K562 (cell line): ENCODE results near the gene TMEM88. TPM values are rescaled to one million over a fixed set of nuclear protein-coding genes. Genes with fewer than 3 reads are reported as not detected.

Experiments used
- ATAC-seq: fragments of 200-7000 bp; cut with Tn5 transposase; 3 replicates; pipeline ENCODE4 v1.9.1; 2020; ENCODE audit warnings: moderate library complexity
- BruUV-seq: library from RNA; stranded (reverse); fragments of 400-500 nt; replicated peaks from 2 replicates; lab custom pipeline; 2021; lab: Mats Ljungman, UMichigan
- CTCF ChIA-PET: fragments of 300-600 bp; formaldehyde crosslinking; extraction: SDS; loops from one replicate; lab custom pipeline; 2021; ENCODE audit warnings: low intra/inter-chr PET ratio; lab: Yijun Ruan, JAX
- POLR2A ChIA-PET: fragments of 300-600, 350-650 bp; sonication (Branson Sonifier 250); formaldehyde crosslinking; extraction: SDS; loops from one replicate; lab custom pipeline; 2021; ENCODE audit warnings: antibody characterized with exemption, inconsistent platforms; lab: Yijun Ruan, JAX
- DNase-seq, 4 experiments: peaks; one replicate each; pipeline versions ENCODE4 v3.0.0 to v3.0.0-alpha.2; 2011 to 2018; ENCODE audit warnings: low spot score in 3 of 4, mixed read lengths in 3 of 4; ENCODE audit errors: extremely low read depth in 1 of 4
- FAIRE-seq: peaks from 2 replicates; lab custom pipeline; 2011; peaks lifted over from hg19 to GRCh38; lab: Jason Lieb, UNC
- H2AFZ ChIP-seq: 2 replicates; pipeline ENCODE4 v1.6.0; 2011; ENCODE audit warnings: low read depth, low read length, control low read depth, inconsistent platforms
- H3K27ac ChIP-seq: fragments of 200-600 bp; 3 replicates; pipeline ENCODE4 v1.8.0; 2011; ENCODE audit warnings: low read depth, mild to moderate bottlenecking, control low read depth, inconsistent platforms, low read length, moderate library complexity, mixed read lengths; ENCODE audit errors: extremely low read depth
- H3K27me3 ChIP-seq, 2 experiments: fragments of 300-600 bp in 1 of 2; 2 replicates in 1 of 2; 3 replicates in 1 of 2; pipeline versions ENCODE4 v1.6.0 to v1.8.0; 2011; ENCODE audit warnings: inconsistent platforms in 2 of 2, low read length in 2 of 2, mild to moderate bottlenecking in 1 of 2, mixed read lengths in 1 of 2, moderate library complexity in 1 of 2; ENCODE audit not compliant: control insufficient read depth in 2 of 2, insufficient read depth in 2 of 2
- H3K36me3 ChIP-seq: fragments of 300-600 bp; 3 replicates; pipeline ENCODE4 v1.8.0; 2011; ENCODE audit warnings: mild to moderate bottlenecking, low read length, inconsistent platforms; ENCODE audit not compliant: control insufficient read depth, insufficient read depth
- H3K4me1 ChIP-seq, 2 experiments: fragments of 200-600 bp in 1 of 2; replicated peaks in 1 of 2; 2 replicates in 1 of 2; 3 replicates in 1 of 2; pipeline versions ENCODE4 v1.5.1 to v1.8.0; 2011; ENCODE audit warnings: inconsistent platforms in 2 of 2, low read length in 2 of 2, mild to moderate bottlenecking in 1 of 2, mixed read lengths in 1 of 2, moderate library complexity in 1 of 2; ENCODE audit not compliant: control insufficient read depth in 2 of 2, insufficient read depth in 2 of 2
- H3K4me2 ChIP-seq: 2 replicates; pipeline ENCODE4 v1.6.1; 2011; ENCODE audit warnings: low read length, control low read depth, inconsistent platforms, mixed read lengths; ENCODE audit not compliant: insufficient read depth
- H3K4me3 ChIP-seq: fragments of 200-600 bp; sonication (generic), shearing (Covaris generic); 2 replicates; pipeline ENCODE4 v1.5.1; 2016; ENCODE audit warnings: control low read depth, inconsistent platforms
- H3K79me2 ChIP-seq: fragments of 200-600 bp; 3 replicates; pipeline ENCODE4 v1.8.0; 2011; ENCODE audit warnings: low read length, inconsistent platforms; ENCODE audit not compliant: control insufficient read depth, insufficient read depth
- H3K9ac ChIP-seq, 2 experiments: 2 replicates each; pipeline versions ENCODE4 v1.6.0 to v1.6.1; 2011; ENCODE audit warnings: low read depth in 2 of 2, low read length in 2 of 2, control low read depth in 1 of 2, inconsistent platforms in 1 of 2, mild to moderate bottlenecking in 1 of 2, mixed read lengths in 1 of 2; ENCODE audit not compliant: insufficient read depth in 1 of 2
- H3K9me1 ChIP-seq: one replicate; pipeline ENCODE4 v1.6.0; 2011; ENCODE audit warnings: inconsistent platforms, mild to moderate bottlenecking, low read length, moderate library complexity; ENCODE audit not compliant: control insufficient read depth, insufficient read depth
- H3K9me3 ChIP-seq: replicated peaks from 2 replicates; pipeline ENCODE4 v1.5.1; 2011; ENCODE audit warnings: low read depth, low read length, inconsistent platforms; ENCODE audit not compliant: control insufficient read depth, insufficient read depth
- H4K20me1 ChIP-seq: replicated peaks from 2 replicates; pipeline ENCODE4 v1.6.1; 2011; ENCODE audit warnings: low read length, inconsistent platforms, mixed read lengths; ENCODE audit not compliant: control insufficient read depth, insufficient read depth
- DACH1 ChIP-seq: fragments of 450-650 bp; IDR thresholded peaks from 2 replicates; pipeline ENCODE4 v1.6.1; 2018; ENCODE audit not compliant: partially characterized antibody
- EHMT2 ChIP-seq: fragments of 450-650 bp; IDR thresholded peaks from 2 replicates; pipeline ENCODE4 v1.6.1; 2018; ENCODE audit warnings: antibody characterized with exemption
- FOXP1 ChIP-seq: sonication (generic); formaldehyde crosslinking; IDR thresholded peaks from 2 replicates; pipeline ENCODE4 v1.8.0; 2022; ENCODE audit warnings: mild to moderate bottlenecking, missing genetic modification reagents
- GTF2E2 ChIP-seq: fragments of 200-800 bp; sonication (Bioruptor generic); IDR thresholded peaks from 2 replicates; pipeline ENCODE4 v1.6.1; 2016; ENCODE audit warnings: missing genetic modification characterization, missing compliant biosample characterization
- MAFG ChIP-seq: fragments of 450-650 bp; conservative IDR thresholded peaks from 2 replicates; pipeline ENCODE4 v1.6.1; 2016; ENCODE audit warnings: missing genetic modification characterization, missing compliant biosample characterization
- NFRKB ChIP-seq: fragments of 450-650 bp; IDR thresholded peaks from 2 replicates; pipeline ENCODE4 v1.6.1; 2016; ENCODE audit warnings: low read depth
- PHF20 ChIP-seq: fragments of 450-650 bp; IDR thresholded peaks from 2 replicates; pipeline ENCODE4 v1.6.1; 2018; ENCODE audit not compliant: partially characterized antibody
- U2AF2 ChIP-seq: fragments of 200-400 bp; formaldehyde crosslinking; optimal IDR thresholded peaks from 2 replicates; pipeline ENCODE3; 2017; ENCODE audit warnings: low read depth, mild to moderate bottlenecking, low read length
- ZFP91 ChIP-seq: sonication (generic); formaldehyde crosslinking; IDR thresholded peaks from 2 replicates; pipeline ENCODE4 v1.8.0; 2022; ENCODE audit warnings: mild to moderate bottlenecking, missing genetic modification reagents
- ZKSCAN1 ChIP-seq: fragments of 150-350 bp; IDR thresholded peaks from 2 replicates; pipeline ENCODE4 v1.6.1; 2016; ENCODE audit warnings: low read depth, low read length
- ZNF511 ChIP-seq: sonication (generic); formaldehyde crosslinking; IDR thresholded peaks from 2 replicates; pipeline ENCODE4 v1.8.0; 2022; ENCODE audit warnings: mild to moderate bottlenecking, missing genetic modification reagents
- ZNF695 ChIP-seq: fragments of 450-650 bp; formaldehyde crosslinking; IDR thresholded peaks from 2 replicates; pipeline ENCODE4 v1.4.0; 2020; ENCODE audit warnings: mild to moderate bottlenecking, moderate library complexity
- WGBS: fragments of 100-300 bp; shearing (Covaris generic); methylation state at CpG from one replicate; pipeline ENCODE4 v1.1.6; 2016; ENCODE audit warnings: low coverage, mixed read lengths; ENCODE audit not compliant: insufficient coverage; ENCODE audit errors: missing lambda C conversion rate; 5-methylcytosine and 5-hydroxymethylcytosine counted together
- in situ Hi-C: fragments of 300-500 bp; cut with MboI; formaldehyde crosslinking; loops from 4 replicates; pipeline ENCODE4 v1.15.0; 2018; ENCODE audit warnings: inconsistent platforms, mixed read lengths
- intact Hi-C: fragments of 100-400 bp; cut with micrococcal nuclease; formaldehyde crosslinking; loops from 2 replicates; pipeline ENCODE4 v1.14.2; 2022
- polyA plus RNA-seq, 8 experiments: library from polyadenylated mRNA; depleted of rRNA in 4 of 8; stranded (reverse) in 5 of 8; unstranded in 3 of 8; fragments of >200 nt; fragmentation: Nextera tagmentation in 2 of 8; fragmentation: Illumina TruSeq in 1 of 8; extraction: Ambion mirVana in 2 of 8; extraction: Trizol in 1 of 8; gene quantifications; 2 replicates each; pipeline versions ENCODE4 v1.2.1 to v1.2.3, GENCODE V29; 2011 to 2014; ENCODE audit warnings: inconsistent platforms in 1 of 8, missing spikeins in 1 of 8
- total RNA-seq, 7 experiments: library from RNA; depleted of rRNA in 6 of 7; stranded (reverse); fragments of >200 nt in 6 of 7; fragmentation: Illumina TruSeq in 2 of 7; extraction: Trizol in 2 of 7; gene quantifications; 2 replicates each; pipeline versions ENCODE4 v1.2.1 to v1.2.3, GENCODE V29; 2011 to 2021; ENCODE audit warnings: low replicate concordance in 1 of 7
- TF ChIP-seq, protein P1 (sequence below): IDR thresholded peaks from 2 replicates; pipeline ENCODE4 v1.6.1; 2011; ENCODE audit not compliant: insufficient read length; ENCODE audit errors: extremely low read depth

The TMEM88 gene
- total and polyA plus RNA-seq, 9 of the 15 experiments (the other 6 are each of a cell fraction or from before 2014, with no cell fraction given) = 0.10 to 1.4 (median 0.36) TPM; not detected in 3

- peak overlapping the region; percentile 58 for H3K4me2 ChIP-seq
- 0 out of 4 replicates have a peak overlapping the region, but pooled peaks of 1 of the 2 experiments have one; percentile 28 for H3K9ac ChIP-seq
- ChIA-PET CTCF (no interaction called here), POLR2A (interaction anchor here (0.5 to 2.1 kb wide), 7 partner anchors 9 to 316 kb away, joined by 3 to 13 read pairs (median 3); partner anchors contain the start of genes KDM6B and NAA38)
- no peak overlapping the region; the same call in 2 of the 3 replicates for H3K27ac ChIP-seq
- TF ChIP-seq GTF2E2 (tag) (no peak), ZNF695 (CRISPR knock-in tag) (no peak), MAFG (tag) (no peak)
- DNase-seq = no peak
- no peaks in the 10 kb centered on the region for H4K20me1 ChIP-seq
- intact Hi-C loops (no loop called here), in situ Hi-C loops (no loop called here)
- WGBS = 61% methylated on average over 3 of the region's 3 CpGs
- H3K36me3 ChIP-seq = peaks cover 30% of the 10 kb centered on the region; the same call in 2 of the 3 replicates
- H3K4me1 ChIP-seq = peaks cover 23 to 31% of the 10 kb centered on the region in 2 experiments
- FAIRE-seq = peak; percentile 46
- no peak for ATAC-seq
- H3K79me2 ChIP-seq = peaks cover 40% of the 10 kb centered on the region
- no peaks in the 10 kb centered on the region for H3K9me3 ChIP-seq
- no peak overlapping the region for H2AFZ ChIP-seq
- H3K9me1 ChIP-seq = no peaks in the 10 kb centered on the region
- H3K27me3 ChIP-seq = no peaks in the 10 kb centered on the region
- H3K4me3 ChIP-seq = no peak overlapping the region
- BruUV-seq = no TSS peak
These were observed 27.8 kb downstream of the TMEM88 start for GRCh38 chr17:7882629-7883028.

DNA sequence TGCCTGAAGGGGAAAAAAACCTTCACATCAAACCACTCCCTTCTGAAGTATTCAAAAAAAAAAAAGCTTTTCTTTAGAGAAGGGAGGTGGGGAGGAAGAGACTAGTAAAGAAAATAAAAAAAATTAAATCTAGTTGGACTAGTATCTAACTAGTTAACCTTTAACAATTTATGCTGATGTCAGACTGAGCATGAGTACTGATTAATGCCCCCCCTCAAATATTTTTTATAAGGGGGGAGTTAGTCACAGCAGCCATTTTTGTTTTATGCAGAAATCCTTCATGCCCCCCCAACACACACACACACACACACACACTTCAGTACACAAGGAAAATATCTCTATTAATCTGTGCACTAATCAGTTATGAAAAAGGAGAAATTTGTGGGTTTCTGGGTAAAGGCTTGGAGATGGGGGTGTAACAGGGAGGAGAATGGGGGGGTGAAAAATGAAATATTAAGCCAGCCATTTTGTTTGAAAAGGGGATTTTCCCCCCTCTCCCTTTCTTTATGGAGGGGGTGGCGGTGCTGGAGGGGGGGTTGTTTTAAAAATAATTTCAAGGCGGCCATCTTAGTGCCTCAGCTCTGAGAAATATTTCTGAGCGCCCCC lies 29.0 kb downstream of the TMEM88 start:
- CTCF ChIA-PET = no interaction called here
- Histone ChIP-seq H2AFZ (peak overlapping the region; percentile 40; the same call in 1 of the 2 replicates), H3K27me3 (no peaks in the 10 kb centered on the region), H3K79me2 (peaks cover 53% of the 10 kb centered on the region), H3K4me3 (peak overlapping the region; percentile 29), H3K36me3 (peaks cover 29% of the 10 kb centered on the region; the same call in 1 of the 3 replicates), H3K9ac (peak overlapping the region; percentile 10 to 63; a peak in 3 of 4 replicates), H4K20me1 (no peaks in the 10 kb centered on the region; the same call in 1 of the 2 replicates), H3K4me1 (peaks cover 34 to 42% of the 10 kb centered on the region in 2 experiments), H3K4me2 (peak overlapping the region; percentile 60), H3K27ac (peak overlapping the region; percentile 72), H3K9me1 (peaks cover 3% of the 10 kb centered on the region), H3K9me3 (no peaks in the 10 kb centered on the region)
- POLR2A ChIA-PET = interaction anchor here (0.6 to 2.1 kb wide), 3 partner anchors 10 to 38 kb away, joined by 3 to 13 read pairs (median 3); partner anchors contain the start of gene NAA38
- intact Hi-C loops = no loop called here
- BruUV-seq = no TSS peak
- FAIRE-seq (no peak), DNase-seq (peak; percentile 16 to 42 (median 36)), ATAC-seq (no peak)
- 0% methylated on average over 2 of the region's 3 CpGs for WGBS
- in situ Hi-C loops = no loop called here
- TF ChIP-seq, protein P1, sequence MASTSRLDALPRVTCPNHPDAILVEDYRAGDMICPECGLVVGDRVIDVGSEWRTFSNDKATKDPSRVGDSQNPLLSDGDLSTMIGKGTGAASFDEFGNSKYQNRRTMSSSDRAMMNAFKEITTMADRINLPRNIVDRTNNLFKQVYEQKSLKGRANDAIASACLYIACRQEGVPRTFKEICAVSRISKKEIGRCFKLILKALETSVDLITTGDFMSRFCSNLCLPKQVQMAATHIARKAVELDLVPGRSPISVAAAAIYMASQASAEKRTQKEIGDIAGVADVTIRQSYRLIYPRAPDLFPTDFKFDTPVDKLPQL = no peak
- peak; percentile 9 for TF ChIP-seq DACH1
- peak; percentile 55; the same call in 1 of the 2 replicates for TF ChIP-seq NFRKB
- no peak for TF ChIP-seq EHMT2
- no peak for TF ChIP-seq ZNF511 (CRISPR knock-in tag)
- TF ChIP-seq FOXP1 (CRISPR knock-in tag) = no peak
- no peak for TF ChIP-seq U2AF2
- TF ChIP-seq ZKSCAN1 = no peak
- no peak for TF ChIP-seq ZFP91 (CRISPR knock-in tag)
- TF ChIP-seq PHF20 = no peak
